ENCODE data around the gene TEP1. TPM values are rescaled to one million over a fixed set of nuclear protein-coding genes. Genes with fewer than 3 reads are reported as not detected.

TEP1 gene
- total and polyA plus RNA-seq, 2 of the 13 experiments (the other 11 are each of a cell fraction or from before 2014, with no cell fraction given): 11.0 to 12.8 TPM

- TF ChIP-seq ZNF546 (CRISPR knock-in tag; conservative IDR thresholded peaks at IDR 0.05) (no peak), PLSCR1 (CRISPR knock-in tag; IDR thresholded peaks at IDR 0.05; ENCODE audit: borderline replicate concordance) (no peak), ZFP36L2 (CRISPR knock-in tag; IDR thresholded peaks at IDR 0.05) (no peak), ZNF282 (IDR thresholded peaks at IDR 0.05; ENCODE audit: partially characterized antibody) (no peak), ZNF589 (CRISPR knock-in tag; conservative IDR thresholded peaks at IDR 0.05) (no peak), STAG1 (CRISPR knock-in tag; IDR thresholded peaks at IDR 0.05) (peak; percentile 71), SAP130 (CRISPR knock-in tag; IDR thresholded peaks at IDR 0.05; ENCODE audit: low read depth) (peak; percentile 70), PRMT3 (CRISPR knock-in tag; IDR thresholded peaks at IDR 0.05; ENCODE audit: borderline replicate concordance, low read depth) (no peak), AKAP8 (CRISPR knock-in tag; IDR thresholded peaks at IDR 0.05) (no peak), ZFX (CRISPR knock-in tag; IDR thresholded peaks at IDR 0.05; ENCODE audit: low read depth) (no peak), PATZ1 (CRISPR knock-in tag; IDR thresholded peaks at IDR 0.05) (0 out of 2 replicates have a peak, but pooled peaks have one; percentile 13), MED8 (CRISPR knock-in tag; IDR thresholded peaks at IDR 0.05; ENCODE audit: insufficient replicate concordance) (no peak), ZXDC (CRISPR knock-in tag; IDR thresholded peaks at IDR 0.05) (no peak), TERF1 (CRISPR knock-in tag; IDR thresholded peaks at IDR 0.05) (no peak), ZNF510 (CRISPR knock-in tag; IDR thresholded peaks at IDR 0.05; ENCODE audit: low read depth) (no peak), HNRNPK (IDR thresholded peaks at IDR 0.05; ENCODE audit: low read depth, low read length, poor library complexity, severe bottlenecking) (no peak), RFXANK (CRISPR knock-in tag; IDR thresholded peaks at IDR 0.05) (no peak), DMTF1 (CRISPR knock-in tag; IDR thresholded peaks at IDR 0.05) (no peak), SP5 (CRISPR knock-in tag; IDR thresholded peaks at IDR 0.05; ENCODE audit: borderline replicate concordance, low read depth) (no peak), ZNF747 (CRISPR knock-in tag; IDR thresholded peaks at IDR 0.05; ENCODE audit: borderline replicate concordance) (no peak)
Observed at GRCh38 chr14:20415782-20416206, 2.5 kb upstream of the TEP1 start (continued).
